Lower leg skin (tissue), 4 donors: ENCODE results near the gene ZDHHC3. TPM values are rescaled to one million over a fixed set of nuclear protein-coding genes. Genes with fewer than 3 reads are reported as not detected.

Experiments
- DNase-seq, 2 donors: peaks; one replicate each; pipeline ENCODE4 v3.0.0-alpha.2; 2019; ENCODE audit warnings: low spot score in 2 of 2
- H3K4me3 ChIP-seq: fragments of 200-600 bp; sonication (generic); 2 replicates; pipeline ENCODE4 v1.5.1; 2017; ENCODE audit warnings: mild to moderate bottlenecking, low read depth; ENCODE audit not compliant: poor library complexity, severe bottlenecking
- CTCF ChIP-seq, 3 donors: fragments of 450-650 bp; IDR thresholded peaks; one replicate each; pipeline ENCODE4 v1.5.1; 2016; ENCODE audit warnings: antibody characterized with exemption in 3 of 3, mild to moderate bottlenecking in 3 of 3, moderate library complexity in 2 of 3
- POLR2A ChIP-seq, 2 donors: fragments of 450-650 bp; IDR thresholded peaks; one replicate each; pipeline ENCODE4 v1.6.1; 2016 to 2017; ENCODE audit warnings: antibody characterized with exemption in 2 of 2, mild to moderate bottlenecking in 1 of 2, moderate library complexity in 1 of 2
- WGBS, 2 donors: methylation state at CpG; one replicate each; pipeline ENCODE4 v1.1.5; 2018; 5-methylcytosine and 5-hydroxymethylcytosine counted together
- intact Hi-C: fragments of 100-400 bp; cut with DNase I; formaldehyde crosslinking; loops from one replicate; pipeline ENCODE4 v1.15.0; 2023; ENCODE audit warnings: low total_unique reads
- total RNA-seq, 4 donors: library from RNA; depleted of rRNA; stranded (reverse); fragments of >200 nt; gene quantifications; one replicate each; pipeline ENCODE4 v1.1.0, GENCODE V29; 2016

ZDHHC3 gene
- total RNA-seq, 4 donors from 2014 or later: 146 to 177 (median 159) TPM

- no peak for TF ChIP-seq POLR2A (IDR thresholded peaks at IDR 0.05)
- H3K4me3 ChIP-seq: no peak overlapping the region
- no peak for DNase-seq
- intact Hi-C loops: no loop called here
These were observed 17.7 kb upstream of the ZDHHC3 start for GRCh38 chr3:44993471-44994205.

GRCh38 chr3:44992555-44993470 lies 16.8 kb upstream of the ZDHHC3 start:
- DNase-seq: no peak
- TF ChIP-seq CTCF (IDR thresholded peaks at IDR 0.05) (no peak), POLR2A (IDR thresholded peaks at IDR 0.05) (no peak)
- 43 to 49% methylated on average over 7 of the region's 7 CpGs for whole genome bisulfite sequencing, 2 donors
- no peak overlapping the region for H3K4me3 ChIP-seq
- intact Hi-C loops: no loop called here

GRCh38 chr3:44991326-44991725 lies 15.4 kb upstream of the ZDHHC3 start:
- no peak overlapping the region for H3K4me3 ChIP-seq

GRCh38 chr3:44989636-44990373 lies 13.8 kb upstream of the ZDHHC3 start:
- 73 to 89% methylated on average over 1 of the region's 1 CpG for WGBS, 2 donors
- TF ChIP-seq POLR2A (IDR thresholded peaks at IDR 0.05) (no peak), CTCF (IDR thresholded peaks at IDR 0.05) (no peak)
- intact Hi-C loops: no loop called here
- no peak overlapping the region for H3K4me3 ChIP-seq
- peak in 1 of 2 donors; percentile 74 for DNase-seq

More at GRCh38 chr3:44991326-44991725, 15.4 kb upstream of the ZDHHC3 start:
- intact Hi-C loops: no loop called here
- TF ChIP-seq CTCF (IDR thresholded peaks at IDR 0.05) (no peak), POLR2A (IDR thresholded peaks at IDR 0.05) (no peak)
- 83 to 100% methylated on average over 1 of the region's 1 CpG for WGBS, 2 donors
- peak in 1 of 2 donors; percentile 6 for DNase-seq

- H3K4me3 ChIP-seq: no peak overlapping the region
- intact Hi-C loops: no loop called here
- DNase-seq: peak in 1 of 2 donors; percentile 76
- TF ChIP-seq POLR2A (IDR thresholded peaks at IDR 0.05): no peak
- TF ChIP-seq CTCF (IDR thresholded peaks at IDR 0.05): no peak
- 84 to 90% methylated on average over 8 of the region's 8 CpGs for WGBS, 2 donors
These were observed 13.2 kb upstream of the ZDHHC3 start for GRCh38 chr3:44989141-44989540.
